T-helper 22 cell (primary cell): ENCODE data around the gene LRP1.

Source experiments
- DNase-seq: peaks from one replicate; pipeline ENCODE4 v3.0.0-alpha.2; 2020; ENCODE audit warnings: low read depth

LRP1 gene

GRCh38 chr12:57154804-57155434 lies 26.6 kb downstream of the LRP1 start:
- DNase-seq: no peak

GRCh38 chr12:57156701-57157403 lies 28.6 kb downstream of the LRP1 start:
- DNase-seq: no peak

- no peak for DNase-seq
These were observed 29.4 kb downstream of the LRP1 start for GRCh38 chr12:57157588-57158173.

GRCh38 chr12:57158186-57158585 lies 29.9 kb downstream of the LRP1 start:
- DNase-seq: no peak

- no peak for DNase-seq
These were observed 30.4 kb downstream of the LRP1 start for GRCh38 chr12:57158665-57159064.

GRCh38 chr12:57159311-57159710 lies 31.0 kb downstream of the LRP1 start:
- DNase-seq: no peak

- DNase-seq: no peak
These were observed 31.8 kb downstream of the LRP1 start for GRCh38 chr12:57160040-57160439.

GRCh38 chr12:57160741-57161140 lies 32.5 kb downstream of the LRP1 start:
- no peak for DNase-seq

GRCh38 chr12:57161491-57161890 lies 33.2 kb downstream of the LRP1 start:
- DNase-seq: no peak

- no peak for DNase-seq
These were observed 34.4 kb downstream of the LRP1 start for GRCh38 chr12:57162553-57163125.

GRCh38 chr12:57164454-57164853 lies 36.2 kb downstream of the LRP1 start:
- DNase-seq: no peak

- no peak for DNase-seq
These were observed 36.8 kb downstream of the LRP1 start for GRCh38 chr12:57164966-57165625.

- DNase-seq: no peak
These were observed 37.5 kb downstream of the LRP1 start for GRCh38 chr12:57165741-57166140.

GRCh38 chr12:57166971-57167371 lies 38.7 kb downstream of the LRP1 start:
- no peak for DNase-seq

- no peak for DNase-seq
These were observed 39.8 kb downstream of the LRP1 start for GRCh38 chr12:57168058-57168457.

- no peak for DNase-seq
These were observed 40.9 kb downstream of the LRP1 start for GRCh38 chr12:57169046-57169795.

- DNase-seq: no peak
These were observed 41.7 kb downstream of the LRP1 start for GRCh38 chr12:57169969-57170368.

- DNase-seq: no peak
These were observed 42.1 kb downstream of the LRP1 start for GRCh38 chr12:57170408-57170807.

- DNase-seq: no peak
These were observed 42.6 kb downstream of the LRP1 start for GRCh38 chr12:57170927-57171326.

- DNase-seq: no peak
These were observed 43.4 kb downstream of the LRP1 start for GRCh38 chr12:57171668-57172067.

- DNase-seq: no peak
These were observed 44.8 kb downstream of the LRP1 start for GRCh38 chr12:57173089-57173488.

- DNase-seq: no peak
These were observed 45.4 kb downstream of the LRP1 start for GRCh38 chr12:57173683-57174082.
